ENCODE data around the gene TMOD1.

GRCh38 chr9:97525451-97525850 lies 24.0 kb downstream of the TMOD1 start:
- TF ChIP-seq CSRNP3 (CRISPR knock-in tag; IDR thresholded peaks at IDR 0.05) (no peak), ISL1 (CRISPR knock-in tag; IDR thresholded peaks at IDR 0.05) (no peak)

Measured in SK-N-SH treated with all-trans-retinoic acid at 6 μM for 48 hours (cell line).